NOMO-1 (cell line): ENCODE measurements around the gene BNC1.
"Not testable (repeated sequence)": the region's sequence is repeated elsewhere in the genome, so short reads cannot be mapped to it uniquely, and the experiment has no call there.

Experiments used
- DNase-seq, 2 experiments: peaks; one replicate each; lab custom pipeline; 2025; ENCODE audit not compliant: unreplicated experiment in 2 of 2; lab: John Stamatoyannopoulos, UW

Gene BNC1

GRCh38 chr15:83249030-83249343 is 35.5 kb downstream of the BNC1 start:
- DNase-seq, result no peak

- DNase-seq, result peak; percentile 0 to 31
Observed at GRCh38 chr15:83248151-83249029, 36.1 kb downstream of the BNC1 start.

GRCh38 chr15:83243634-83244033 is 40.8 kb downstream of the BNC1 start:
- no peak for DNase-seq

- no peak for DNase-seq
Observed at GRCh38 chr15:83230242-83230641, 54.2 kb downstream of the BNC1 start.

GRCh38 chr15:83225449-83225848 is 59.0 kb downstream of the BNC1 start:
- DNase-seq, result no peak

GRCh38 chr15:83221781-83222180 is 62.7 kb downstream of the BNC1 start:
- DNase-seq, result not testable (repeated sequence)

- no peak for DNase-seq
Observed at GRCh38 chr15:83219026-83219425, 65.4 kb downstream of the BNC1 start.

GRCh38 chr15:83215306-83215705 is 69.2 kb downstream of the BNC1 start:
- no peak for DNase-seq

- no peak for DNase-seq
Observed at GRCh38 chr15:83210619-83211018, 73.8 kb downstream of the BNC1 start.

GRCh38 chr15:83209333-83209732 is 75.1 kb downstream of the BNC1 start:
- no peak for DNase-seq

GRCh38 chr15:83208367-83208661 is 76.2 kb downstream of the BNC1 start:
- no peak for DNase-seq

GRCh38 chr15:83207660-83208366 is 76.7 kb downstream of the BNC1 start, which contains the start of gene HDGFL3:
Gene HDGFL3 (minus strand): TSS chr15:83207823. CDS start chr15:83207414, 409 bp downstream.
- DNase-seq, result no peak

- DNase-seq, result no peak
Observed at GRCh38 chr15:83207009-83207659, 77.3 kb downstream of the BNC1 start.

GRCh38 chr15:83206526-83207008 is 77.9 kb downstream of the BNC1 start:
- DNase-seq, result no peak
